Sigmoid colon (tissue), 7 donors: Measurements from ENCODE around the gene BATF. TPM values are rescaled to one million over a fixed set of nuclear protein-coding genes. Genes with fewer than 3 reads are reported as not detected.

Experiments
- DNase-seq: peaks from one replicate; pipeline ENCODE4 v3.0.0-alpha.2; 2019
- H3K27ac ChIP-seq, 4 donors: fragments of 200-600 bp; sonication (generic); one replicate each; pipeline ENCODE4 v1.5.1; 2016 to 2019; ENCODE audit warnings: mild to moderate bottlenecking in 1 of 4
- H3K27me3 ChIP-seq, 3 donors: fragments of 200-600 bp; sonication (generic); one replicate each; pipeline ENCODE4 v1.5.1; 2019; ENCODE audit warnings: mild to moderate bottlenecking in 1 of 3
- H3K36me3 ChIP-seq, 4 donors: fragments of 200-600 bp; sonication (generic); one replicate each; pipeline ENCODE4 v1.5.1; 2016 to 2019
- H3K4me1 ChIP-seq, 4 donors: fragments of 200-600 bp; sonication (generic); one replicate each; pipeline ENCODE4 v1.5.1; 2017 to 2019
- H3K4me3 ChIP-seq, 4 donors: fragments of 200-600 bp; sonication (generic); one replicate each; pipeline ENCODE4 v1.5.1; 2017 to 2019; ENCODE audit warnings: mild to moderate bottlenecking in 2 of 4, moderate library complexity in 1 of 4
- H3K9me3 ChIP-seq, 4 donors: fragments of 200-600 bp in 3 of 4; sonication (generic) in 3 of 4; one replicate each; pipeline versions ENCODE4 v1.5.1 to v1.6.1; 2013 to 2019
- CTCF ChIP-seq, 4 experiments: fragments of 450-650 bp in 3 of 4; fragments of 200-600 bp in 1 of 4; IDR thresholded peaks; one replicate each; pipeline ENCODE4 v1.5.1; 2016 to 2019; ENCODE audit warnings: antibody characterized with exemption in 4 of 4, mild to moderate bottlenecking in 3 of 4, moderate library complexity in 2 of 4
- EP300 ChIP-seq, 4 donors: sonication (generic); formaldehyde crosslinking; IDR thresholded peaks; one replicate each; pipeline ENCODE4 v1.6.1; 2017; ENCODE audit warnings: antibody characterized with exemption in 4 of 4
- POLR2A ChIP-seq, 2 donors: fragments of 450-650 bp; IDR thresholded peaks; one replicate each; pipeline ENCODE4 v1.6.1; 2016; ENCODE audit warnings: antibody characterized with exemption in 2 of 2, mild to moderate bottlenecking in 2 of 2, moderate library complexity in 2 of 2
- POLR2AphosphoS5 ChIP-seq, 4 donors: sonication (generic); formaldehyde crosslinking; IDR thresholded peaks; one replicate each; pipeline ENCODE4 v1.6.1; 2017; ENCODE audit warnings: antibody characterized with exemption in 4 of 4
- WGBS, 2 donors: extraction: QIAGEN DNeasy Blood & Tissue Kit; methylation state at CpG; one replicate each; pipeline ENCODE4 v1.1.7; 2013; 5-methylcytosine and 5-hydroxymethylcytosine counted together
- intact Hi-C: fragments of 100-400 bp; cut with DNase I; formaldehyde crosslinking; loops from one replicate; pipeline ENCODE4 v1.15.1; 2023
- polyA plus RNA-seq, 3 donors: library from polyadenylated mRNA; stranded (reverse); fragments of 200-250 nt; gene quantifications; one replicate each; pipeline ENCODE4 v1.2.3, GENCODE V29; 2013
- total RNA-seq, 4 donors: library from RNA; depleted of rRNA; stranded (reverse); fragments of >200 nt; gene quantifications; one replicate each; pipeline ENCODE4 v1.1.0, GENCODE V29; 2016
- donor health status: healthy with polysubstance abuse.
- donor health status: Bipolar disorder and iron deficiency.
- donor health status: healthy.

Gene BATF
- total and polyA plus RNA-seq, 7 donors, result 1.6 to 17.1 (median 5.2) TPM; not detected in 1

- H3K9me3 ChIP-seq, result no peaks in the 10 kb centered on the region
- no peaks in the 10 kb centered on the region for H3K36me3 ChIP-seq
- intact Hi-C loops, result no loop called here
- H3K4me3 ChIP-seq, result no peak overlapping the region
- DNase-seq, result no peak
- WGBS, 2 donors, result 89 to 91% methylated on average over 8 of the region's 8 CpGs
- no peak overlapping the region for H3K27ac ChIP-seq
- TF ChIP-seq CTCF (IDR thresholded peaks at IDR 0.05) (no peak), EP300 (IDR thresholded peaks at IDR 0.05) (no peak), POLR2AphosphoS5 (IDR thresholded peaks at IDR 0.05) (no peak), POLR2A (IDR thresholded peaks at IDR 0.05) (no peak)
- no peaks in the 10 kb centered on the region for H3K27me3 ChIP-seq
- no peaks in the 10 kb centered on the region for H3K4me1 ChIP-seq
Measured at GRCh38 chr14:75527449-75528163, 5.3 kb downstream of the BATF start.

- Histone ChIP-seq H3K36me3 (no peaks in the 10 kb centered on the region), H3K4me3 (no peak overlapping the region), H3K27ac (no peak overlapping the region), H3K27me3 (no peaks in the 10 kb centered on the region), H3K9me3 (no peaks in the 10 kb centered on the region), H3K4me1 (no peaks in the 10 kb centered on the region)
- TF ChIP-seq POLR2A (IDR thresholded peaks at IDR 0.05) (no peak), EP300 (IDR thresholded peaks at IDR 0.05) (no peak), POLR2AphosphoS5 (IDR thresholded peaks at IDR 0.05) (no peak), CTCF (IDR thresholded peaks at IDR 0.05) (no peak)
- WGBS, 2 donors, result 88 to 95% methylated on average over 3 of the region's 3 CpGs
- intact Hi-C loops, result no loop called here
- DNase-seq, result no peak
Measured at GRCh38 chr14:75531256-75531655, 9.0 kb downstream of the BATF start.

- no peak overlapping the region for H3K4me3 ChIP-seq
- intact Hi-C loops, result no loop called here
- TF ChIP-seq EP300 (IDR thresholded peaks at IDR 0.05) (no peak), POLR2A (IDR thresholded peaks at IDR 0.05) (no peak), POLR2AphosphoS5 (IDR thresholded peaks at IDR 0.05) (no peak), CTCF (IDR thresholded peaks at IDR 0.05) (no peak)
- no peaks in the 10 kb centered on the region for H3K9me3 ChIP-seq
- no peaks in the 10 kb centered on the region for H3K4me1 ChIP-seq
- no peak overlapping the region for H3K27ac ChIP-seq
- no peak for DNase-seq
- H3K36me3 ChIP-seq, result no peaks in the 10 kb centered on the region
- WGBS, 2 donors, result 68 to 75% methylated on average over 5 of the region's 5 CpGs
- H3K27me3 ChIP-seq, result no peaks in the 10 kb centered on the region
Measured at GRCh38 chr14:75531660-75532317, 9.5 kb downstream of the BATF start.

- no peak overlapping the region for H3K4me3 ChIP-seq
- H3K27ac ChIP-seq, result no peak overlapping the region
- no peaks in the 10 kb centered on the region for H3K9me3 ChIP-seq
- intact Hi-C loops, result no loop called here
- H3K36me3 ChIP-seq, result no peaks in the 10 kb centered on the region
- H3K4me1 ChIP-seq, result no peaks in the 10 kb centered on the region
- no peak for DNase-seq
- TF ChIP-seq POLR2AphosphoS5 (IDR thresholded peaks at IDR 0.05), result no peak
- no peak for TF ChIP-seq POLR2A (IDR thresholded peaks at IDR 0.05)
- no peak for TF ChIP-seq CTCF (IDR thresholded peaks at IDR 0.05)
- TF ChIP-seq EP300 (IDR thresholded peaks at IDR 0.05), result no peak
- H3K27me3 ChIP-seq, result no peaks in the 10 kb centered on the region
- WGBS, 2 donors, result 81 to 86% methylated on average over 5 of the region's 5 CpGs
Measured at GRCh38 chr14:75533791-75534555, 11.7 kb downstream of the BATF start.
